NB4 (cell line): ENCODE results near the gene MRPL41.
"Not testable (repeated sequence)": the region's sequence is repeated elsewhere in the genome, so short reads cannot be mapped to it uniquely, and the experiment has no call there.

Experiments
- DNase-seq: peaks from one replicate; pipeline ENCODE4 v3.0.0; 2010; ENCODE audit warnings: low read depth
- H3K4me3 ChIP-seq: one replicate; pipeline ENCODE4 v1.5.1; 2011; ENCODE audit warnings: mild to moderate bottlenecking, low read depth, low read length, moderate library complexity
- CTCF ChIP-seq: IDR thresholded peaks from one replicate; pipeline ENCODE4 v1.5.1; 2012; ENCODE audit warnings: low read depth, low read length
- MAX ChIP-seq: IDR thresholded peaks from 2 replicates; pipeline ENCODE4 v1.6.1; 2011; ENCODE audit warnings: low read depth, low read length
- MYC ChIP-seq: IDR thresholded peaks from 2 replicates; pipeline ENCODE4 v1.6.1; 2011; ENCODE audit warnings: low read depth, low read length
- POLR2A ChIP-seq: IDR thresholded peaks from 2 replicates; pipeline ENCODE4 v1.6.1; 2011; ENCODE audit warnings: mild to moderate bottlenecking; ENCODE audit not compliant: insufficient read length; ENCODE audit errors: extremely low read depth

The MRPL41 gene

GRCh38 chr9:137506702-137507171 is 44.9 kb upstream of the MRPL41 start:
- DNase-seq: no peak
- TF ChIP-seq MYC (no peak), MAX (no peak)
- H3K4me3 ChIP-seq: no peak overlapping the region

GRCh38 chr9:137509198-137509597 is 42.5 kb upstream of the MRPL41 start:
- H3K4me3 ChIP-seq: no peak overlapping the region
- no peak for DNase-seq
- no peak for TF ChIP-seq POLR2A
- no peak for TF ChIP-seq CTCF
- no peak for TF ChIP-seq MYC
- TF ChIP-seq MAX: no peak

GRCh38 chr9:137511126-137511525 is 40.6 kb upstream of the MRPL41 start:
- H3K4me3 ChIP-seq, DNase-seq: not testable (repeated sequence)

GRCh38 chr9:137511758-137512463 is 39.8 kb upstream of the MRPL41 start:
- DNase-seq: no peak
- TF ChIP-seq MAX (no peak), POLR2A (no peak), MYC (no peak), CTCF (no peak)
- no peak overlapping the region for H3K4me3 ChIP-seq

- not testable (repeated sequence) for DNase-seq, H3K4me3 ChIP-seq
Observed at GRCh38 chr9:137513136-137513535, 38.5 kb upstream of the MRPL41 start.

- not testable (repeated sequence) for DNase-seq, H3K4me3 ChIP-seq
Observed at GRCh38 chr9:137513801-137514570, 37.7 kb upstream of the MRPL41 start.

- H3K4me3 ChIP-seq: no peak overlapping the region
- DNase-seq: no peak
- no peak for TF ChIP-seq POLR2A
- no peak for TF ChIP-seq MAX
- no peak for TF ChIP-seq CTCF
- TF ChIP-seq MYC: no peak
Observed at GRCh38 chr9:137514691-137515337, 36.9 kb upstream of the MRPL41 start.

- H3K4me3 ChIP-seq: no peak overlapping the region
- no peak for DNase-seq
- TF ChIP-seq CTCF (no peak), MAX (no peak), POLR2A (no peak), MYC (no peak)
Observed at GRCh38 chr9:137515338-137515724, 36.3 kb upstream of the MRPL41 start.
